Measurements from ENCODE around the gene NUMB. TPM values are rescaled to one million over a fixed set of nuclear protein-coding genes. Genes with fewer than 3 reads are reported as not detected.

NUMB gene
- total and polyA plus RNA-seq, 2 donors (not counting 3 experiments of a cell fraction or from before 2014, with no cell fraction given): 128 to 164 TPM

DNA sequence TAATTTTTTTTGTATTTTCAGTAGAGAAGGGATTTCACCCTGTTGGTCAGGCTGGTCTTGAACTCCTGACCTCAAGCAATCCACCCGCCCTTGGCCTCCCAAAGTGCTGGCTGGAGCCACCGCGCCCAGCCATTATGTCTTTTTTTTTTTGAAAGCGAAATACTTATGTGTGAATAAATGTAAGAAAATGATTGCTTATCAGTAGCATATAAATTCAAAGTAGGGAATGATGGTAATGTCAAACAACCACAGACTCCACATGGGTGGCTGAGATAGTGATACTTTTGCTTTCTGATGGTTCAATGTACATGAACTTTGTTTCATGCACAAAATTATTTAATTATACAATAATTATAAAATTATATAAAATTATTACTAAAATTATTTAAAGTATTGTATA, 145.2 kb downstream of the NUMB start:
- H2AFZ ChIP-seq (ENCODE audit: low read depth, low read length): no peak overlapping the region
- FAIRE-seq (no peak), DNase-seq (ENCODE audit: low read depth, low spot score) (no peak)
- no peaks in the 10 kb centered on the region for H3K9me3 ChIP-seq (replicated peaks; ENCODE audit: control insufficient read depth, insufficient read depth, low read length)
- intact Hi-C loops (cut with micrococcal nuclease): loop anchor here (5.0 kb wide), 1 partner anchor 144 kb away; the partner anchor contains the start of gene NUMB
- dilution Hi-C loops (cut with MboI; ENCODE audit: extremely low pct_ligation_motif_present, low sequenced_read_pairs): no loop called here
- no peaks in the 10 kb centered on the region for H3K27me3 ChIP-seq (ENCODE audit: control insufficient read depth in 2 of 2, insufficient read depth in 2 of 2, low read length in 2 of 2)
- ChIA-PET CTCF (interaction anchor here (0.7 kb wide), 1 partner anchor 18 kb away, joined by 3 read pairs; no protein-coding TSS in a partner anchor), POLR2A (no interaction called here)
- no peaks in the 10 kb centered on the region for H3K9me1 ChIP-seq (replicated peaks; ENCODE audit: control insufficient read depth, extremely low read depth, insufficient read depth, low read length)
- H4K20me1 ChIP-seq (replicated peaks; ENCODE audit: control insufficient read depth, extremely low read depth, insufficient read depth, low read length): no peaks in the 10 kb centered on the region
- peaks cover 20% of the 10 kb centered on the region for H3K4me1 ChIP-seq (ENCODE audit: control insufficient read depth, extremely low read depth, insufficient read depth, low read length)
- H3K79me2 ChIP-seq (ENCODE audit: control insufficient read depth, insufficient read depth, low read length): peaks cover 4% of the 10 kb centered on the region
- H3K4me2 ChIP-seq (ENCODE audit: insufficient read depth, low read length): no peak overlapping the region
- H3K9ac ChIP-seq (replicated peaks; ENCODE audit: extremely low read depth, insufficient read depth, low read length): no peak overlapping the region
- H3K36me3 ChIP-seq (ENCODE audit: control insufficient read depth in 2 of 2, extremely low read depth in 1 of 2, insufficient read depth in 2 of 2, low read length in 2 of 2): no peaks in the 10 kb centered on the region
- TF ChIP-seq JUN (IDR thresholded peaks at IDR 0.05; ENCODE audit: borderline replicate concordance, insufficient read depth, insufficient read length, low read depth) (no peak), GATA2 (IDR thresholded peaks at IDR 0.05; ENCODE audit: insufficient read depth, insufficient read length, low read depth, low read length) (no peak), POLR2AphosphoS5 (IDR thresholded peaks at IDR 0.05; ENCODE audit: insufficient read depth, low read depth, low read length) (no peak), POLR2A (IDR thresholded peaks at IDR 0.05; ENCODE audit: low read depth, low read length) (no peak), MYC (IDR thresholded peaks at IDR 0.05; ENCODE audit: low read depth, low read length) (no peak), FOS (IDR thresholded peaks at IDR 0.05; ENCODE audit: borderline replicate concordance, insufficient read depth, low read length) (no peak), EZH2 (IDR thresholded peaks at IDR 0.05; ENCODE audit: borderline replicate concordance, low read depth, low read length, severe bottlenecking) (no peak)
- TF ChIP-seq, protein P1, sequence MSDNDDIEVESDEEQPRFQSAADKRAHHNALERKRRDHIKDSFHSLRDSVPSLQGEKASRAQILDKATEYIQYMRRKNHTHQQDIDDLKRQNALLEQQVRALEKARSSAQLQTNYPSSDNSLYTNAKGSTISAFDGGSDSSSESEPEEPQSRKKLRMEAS (IDR thresholded peaks at IDR 0.05; ENCODE audit: insufficient read depth, insufficient read length): no peak
- TF ChIP-seq, protein P2, sequence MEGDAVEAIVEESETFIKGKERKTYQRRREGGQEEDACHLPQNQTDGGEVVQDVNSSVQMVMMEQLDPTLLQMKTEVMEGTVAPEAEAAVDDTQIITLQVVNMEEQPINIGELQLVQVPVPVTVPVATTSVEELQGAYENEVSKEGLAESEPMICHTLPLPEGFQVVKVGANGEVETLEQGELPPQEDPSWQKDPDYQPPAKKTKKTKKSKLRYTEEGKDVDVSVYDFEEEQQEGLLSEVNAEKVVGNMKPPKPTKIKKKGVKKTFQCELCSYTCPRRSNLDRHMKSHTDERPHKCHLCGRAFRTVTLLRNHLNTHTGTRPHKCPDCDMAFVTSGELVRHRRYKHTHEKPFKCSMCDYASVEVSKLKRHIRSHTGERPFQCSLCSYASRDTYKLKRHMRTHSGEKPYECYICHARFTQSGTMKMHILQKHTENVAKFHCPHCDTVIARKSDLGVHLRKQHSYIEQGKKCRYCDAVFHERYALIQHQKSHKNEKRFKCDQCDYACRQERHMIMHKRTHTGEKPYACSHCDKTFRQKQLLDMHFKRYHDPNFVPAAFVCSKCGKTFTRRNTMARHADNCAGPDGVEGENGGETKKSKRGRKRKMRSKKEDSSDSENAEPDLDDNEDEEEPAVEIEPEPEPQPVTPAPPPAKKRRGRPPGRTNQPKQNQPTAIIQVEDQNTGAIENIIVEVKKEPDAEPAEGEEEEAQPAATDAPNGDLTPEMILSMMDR (IDR thresholded peaks at IDR 0.05; ENCODE audit: extremely low read depth in 1 of 2, insufficient read depth in 1 of 2, low read depth in 1 of 2, low read length in 2 of 2): no peak
- no peak overlapping the region for H3K27ac ChIP-seq (ENCODE audit: insufficient read depth, low read depth, low read length)
- BruUV-seq (replicated peaks): no TSS peak
- no peak overlapping the region for H3K4me3 ChIP-seq (replicated peaks in 1 of 3; ENCODE audit: insufficient read depth in 1 of 3, low read depth in 1 of 3, low read length in 3 of 3)

Data from endothelial cell of umbilical vein (primary cell).